H1 (cell line): ENCODE measurements around the gene C11orf58. TPM values are rescaled to one million over a fixed set of nuclear protein-coding genes. Genes with fewer than 3 reads are reported as not detected.

Experiments used
- CTCF ChIA-PET: fragments of 300-600 bp; sonication (Branson Sonifier 250); formaldehyde crosslinking; loops from one replicate; lab custom pipeline; 2021; ENCODE audit not compliant: partially characterized antibody; lab: Charles Lee
- POLR2A ChIA-PET: fragments of 300-600 bp; sonication (Branson Sonifier 250); formaldehyde crosslinking; loops from one replicate; lab custom pipeline; 2021; ENCODE audit warnings: inconsistent platforms; ENCODE audit not compliant: partially characterized antibody; lab: Charles Lee
- DNase-seq, 2 experiments: peaks; one replicate each; pipeline versions ENCODE4 v3.0.0 to v3.0.0-alpha.2; 2010 to 2022; ENCODE audit warnings: low spot score in 2 of 2, low read depth in 1 of 2, mixed read lengths in 1 of 2
- FAIRE-seq: peaks from 2 replicates; lab custom pipeline; 2011; peaks lifted over from hg19 to GRCh38; lab: Jason Lieb, UNC
- H2AFZ ChIP-seq: 2 replicates; pipeline ENCODE4 v1.8.1; 2012; ENCODE audit warnings: low read length, inconsistent platforms
- H2AK5ac ChIP-seq: 2 replicates; pipeline ENCODE4 v1.6.1; 2013; ENCODE audit warnings: low read depth, low read length
- H2BK120ac ChIP-seq: replicated peaks from 2 replicates; pipeline ENCODE3; 2013; ENCODE audit warnings: low read depth, low read length, inconsistent platforms
- H2BK12ac ChIP-seq: 2 replicates; pipeline ENCODE4 v1.6.1; 2013; ENCODE audit warnings: low read depth, low read length
- H2BK15ac ChIP-seq: 2 replicates; pipeline ENCODE4 v1.6.1; 2013; ENCODE audit warnings: low read length
- H2BK20ac ChIP-seq: 2 replicates; pipeline ENCODE4 v1.6.1; 2013; ENCODE audit warnings: low read length
- H2BK5ac ChIP-seq: 2 replicates; pipeline ENCODE4 v1.6.1; 2013; ENCODE audit warnings: low read depth, low read length
- H3K14ac ChIP-seq: 2 replicates; pipeline ENCODE4 v1.6.1; 2013; ENCODE audit warnings: inconsistent platforms; ENCODE audit not compliant: insufficient read length
- H3K18ac ChIP-seq: 2 replicates; pipeline ENCODE4 v1.6.1; 2013; ENCODE audit warnings: low read length; ENCODE audit errors: extremely low read depth
- H3K23ac ChIP-seq: 2 replicates; pipeline ENCODE4 v1.6.1; 2013; ENCODE audit warnings: inconsistent platforms; ENCODE audit not compliant: insufficient read length
- H3K23me2 ChIP-seq: 2 replicates; pipeline ENCODE4 v1.6.1; 2013; ENCODE audit warnings: low read depth, low read length
- H3K27ac ChIP-seq: 2 replicates; pipeline ENCODE4 v1.6.1; 2011; ENCODE audit warnings: low read depth, low read length, inconsistent platforms
- H3K27me3 ChIP-seq, 4 experiments: replicated peaks in 1 of 4; 1 replicate in 1 of 4; 2 replicates in 3 of 4; pipeline versions ENCODE4 v1.6.1 to v1.8.1; 2011 to 2013; ENCODE audit warnings: low read length in 3 of 4, mild to moderate bottlenecking in 3 of 4, inconsistent platforms in 2 of 4, mixed read lengths in 2 of 4, moderate library complexity in 1 of 4; ENCODE audit not compliant: control insufficient read depth in 3 of 4, insufficient read depth in 3 of 4; ENCODE audit errors: extremely low read depth in 1 of 4
- H3K36me3 ChIP-seq, 4 experiments: 2 replicates each; pipeline versions ENCODE4 v1.6.1 to v1.8.1; 2011 to 2013; ENCODE audit warnings: mild to moderate bottlenecking in 4 of 4, low read length in 3 of 4, moderate library complexity in 2 of 4, control low read depth in 1 of 4, inconsistent platforms in 1 of 4; ENCODE audit not compliant: insufficient read depth in 4 of 4, control insufficient read depth in 2 of 4
- H3K4ac ChIP-seq: replicated peaks from 2 replicates; pipeline ENCODE3; 2013; ENCODE audit warnings: low read length, low read depth, mixed read lengths, inconsistent platforms; ENCODE audit not compliant: insufficient read length
- H3K4me1 ChIP-seq, 4 experiments: replicated peaks in 1 of 4; 1 replicate in 1 of 4; 2 replicates in 3 of 4; pipeline versions ENCODE4 v1.6.1 to v1.8.1; 2011 to 2013; ENCODE audit warnings: low read length in 3 of 4, inconsistent platforms in 2 of 4, mixed read lengths in 1 of 4; ENCODE audit not compliant: insufficient read depth in 4 of 4, control insufficient read depth in 3 of 4
- H3K4me2 ChIP-seq, 2 experiments: 2 replicates each; pipeline versions ENCODE4 v1.6.1 to v1.8.1; 2011 to 2013; ENCODE audit warnings: low read depth in 2 of 2, low read length in 2 of 2, control low read depth in 1 of 2, inconsistent platforms in 1 of 2, mild to moderate bottlenecking in 1 of 2; ENCODE audit not compliant: insufficient read depth in 1 of 2
- H3K4me3 ChIP-seq, 4 experiments: fragments of 200-600, 300-600 bp in 1 of 4; sonication (generic), shearing (Covaris generic), sonication (Bioruptor Twin) in 1 of 4; 2 replicates each; pipeline versions ENCODE4 v1.5.1 to v1.8.1; 2011 to 2016; ENCODE audit warnings: low read length in 4 of 4, low read depth in 3 of 4, control low read depth in 2 of 4, inconsistent platforms in 2 of 4, mild to moderate bottlenecking in 2 of 4, mixed read lengths in 1 of 4, moderate library complexity in 1 of 4; ENCODE audit not compliant: insufficient read depth in 2 of 4; ENCODE audit errors: extremely low read depth in 1 of 4
- H3K56ac ChIP-seq: replicated peaks from 2 replicates; pipeline ENCODE3; 2013; ENCODE audit warnings: low read depth, mild to moderate bottlenecking, mixed read lengths, low read length, inconsistent platforms; ENCODE audit not compliant: insufficient read length
- H3K79me1 ChIP-seq: 2 replicates; pipeline ENCODE4 v1.6.1; 2013; ENCODE audit warnings: low read depth, low read length, control low read depth
- H3K79me2 ChIP-seq, 2 experiments: 2 replicates each; pipeline versions ENCODE4 v1.6.1 to v1.8.1; 2012 to 2013; ENCODE audit warnings: low read length in 2 of 2, mild to moderate bottlenecking in 2 of 2, inconsistent platforms in 1 of 2; ENCODE audit not compliant: insufficient read depth in 2 of 2, control insufficient read depth in 1 of 2
- H3K9ac ChIP-seq, 4 experiments: replicated peaks in 1 of 4; 1 replicate in 1 of 4; 2 replicates in 3 of 4; pipeline versions ENCODE4 v1.6.1 to v1.8.1; 2011 to 2013; ENCODE audit warnings: low read depth in 3 of 4, low read length in 3 of 4, control low read depth in 2 of 4, mild to moderate bottlenecking in 2 of 4, moderate library complexity in 2 of 4, inconsistent platforms in 1 of 4; ENCODE audit errors: extremely low read depth in 1 of 4
- H3K9me3 ChIP-seq, 2 experiments: 2 replicates each; pipeline versions ENCODE4 v1.6.1 to v1.8.1; 2012 to 2013; ENCODE audit warnings: mild to moderate bottlenecking in 2 of 2, moderate library complexity in 2 of 2, control low read depth in 1 of 2, inconsistent platforms in 1 of 2, low read depth in 1 of 2, low read length in 1 of 2, mixed read lengths in 1 of 2; ENCODE audit not compliant: insufficient read depth in 2 of 2
- H4K20me1 ChIP-seq, 2 experiments: replicated peaks in 1 of 2; 2 replicates each; pipeline versions ENCODE3 to v1.8.1; 2011 to 2013; ENCODE audit warnings: inconsistent platforms in 2 of 2, low read length in 2 of 2, mild to moderate bottlenecking in 1 of 2; ENCODE audit not compliant: insufficient read depth in 2 of 2, control insufficient read depth in 1 of 2
- H4K5ac ChIP-seq: 2 replicates; pipeline ENCODE4 v1.6.1; 2013; ENCODE audit warnings: low read length, low read depth, mixed read lengths, inconsistent platforms; ENCODE audit not compliant: insufficient read length
- H4K8ac ChIP-seq: 2 replicates; pipeline ENCODE4 v1.8.0; 2013; ENCODE audit warnings: mild to moderate bottlenecking, moderate library complexity, low read length, inconsistent platforms; ENCODE audit not compliant: insufficient read depth; ENCODE audit errors: extremely low read depth
- H4K91ac ChIP-seq: replicated peaks from 2 replicates; pipeline ENCODE3; 2013; ENCODE audit warnings: low read length, mixed read lengths, inconsistent platforms; ENCODE audit not compliant: insufficient read length
- EGR1 ChIP-seq: IDR thresholded peaks from 2 replicates; pipeline ENCODE4 v1.6.1; 2011; ENCODE audit warnings: low read depth, low read length, borderline replicate concordance
- EZH2 ChIP-seq: fragments of 200-600 bp; sonication (generic); IDR thresholded peaks from 2 replicates; pipeline ENCODE4 v1.7.1; 2012; ENCODE audit warnings: low read depth, mild to moderate bottlenecking, moderate library complexity, low read length, inconsistent platforms; ENCODE audit not compliant: severe bottlenecking
- HDAC2 ChIP-seq, 2 experiments: fragments of 300-600 bp in 1 of 2; sonication (generic) in 1 of 2; IDR thresholded peaks; 2 replicates each; pipeline ENCODE4 v1.6.1; 2011 to 2012; ENCODE audit warnings: low read depth in 2 of 2, low read length in 2 of 2, mild to moderate bottlenecking in 2 of 2, moderate library complexity in 2 of 2, borderline replicate concordance in 1 of 2, inconsistent platforms in 1 of 2
- JUN ChIP-seq: IDR thresholded peaks from 2 replicates; pipeline ENCODE4 v1.6.1; 2011; ENCODE audit warnings: low read depth, mild to moderate bottlenecking, improper control_type of control experiment, low read length
- MAFK ChIP-seq: IDR thresholded peaks from 2 replicates; pipeline ENCODE4 v1.6.1; 2012; ENCODE audit warnings: low read depth, mild to moderate bottlenecking, improper control_type of control experiment, low read length
- SAP30 ChIP-seq: fragments of 300-600 bp; sonication (generic); IDR thresholded peaks from 2 replicates; pipeline ENCODE4 v1.7.1; 2012; ENCODE audit warnings: low read length, moderate library complexity, mild to moderate bottlenecking, inconsistent platforms; ENCODE audit not compliant: insufficient read depth, insufficient replicate concordance
- SP1 ChIP-seq: IDR thresholded peaks from 2 replicates; pipeline ENCODE4 v1.6.1; 2011; ENCODE audit warnings: low read depth, low read length
- YY1 ChIP-seq: IDR thresholded peaks from 2 replicates; pipeline ENCODE4 v1.6.1; 2011; ENCODE audit warnings: low read depth, mild to moderate bottlenecking, low read length
- WGBS, 2 experiments: shearing (Covaris generic) in 1 of 2; methylation state at CpG; one replicate each; pipeline versions ENCODE4 v1.1.6 to v1.1.7; 2013 to 2015; ENCODE audit warnings: low lambda C conversion rate in 2 of 2, mixed read lengths in 2 of 2, inconsistent platforms in 1 of 2, low coverage in 1 of 2, missing lambda C conversion rate in 1 of 2; ENCODE audit not compliant: insufficient replicate concordance in 2 of 2, insufficient coverage in 1 of 2, insufficient read length in 1 of 2; ENCODE audit errors: extremely low coverage in 1 of 2, missing lambda C conversion rate in 1 of 2; 5-methylcytosine and 5-hydroxymethylcytosine counted together
- polyA plus RNA-seq, 7 experiments: library from polyadenylated mRNA; depleted of rRNA in 3 of 7; stranded (reverse) in 5 of 7; unstranded in 2 of 7; fragments of >200 nt in 5 of 7; fragments of 200-250 nt in 2 of 7; gene quantifications; 1 replicate in 5 of 7; 2 replicates in 1 of 7; 4 replicates in 1 of 7; pipeline versions ENCODE4 v1.2.1 to v1.2.3, GENCODE V29; 2011 to 2013; ENCODE audit warnings: missing spikeins in 2 of 7, mixed read lengths in 2 of 7
- total RNA-seq: library from RNA; stranded (reverse); fragmentation: NEBNext Ultra II Directional; extraction: Animal tissue kit (Norgen Biotek cat#: 25700); gene quantifications from 2 replicates; pipeline ENCODE4 v1.2.1, GENCODE V29; 2021
- TF ChIP-seq, protein P1 (sequence below), 3 experiments: IDR thresholded peaks; 1 replicate in 2 of 3; 2 replicates in 1 of 3; pipeline versions ENCODE4 v1.5.1 to v1.6.1; 2011; ENCODE audit warnings: low read length in 3 of 3, mild to moderate bottlenecking in 3 of 3, inconsistent platforms in 2 of 3, low read depth in 1 of 3, moderate library complexity in 1 of 3; ENCODE audit not compliant: insufficient read depth in 1 of 3; ENCODE audit errors: control extremely low read depth in 1 of 3

Gene C11orf58
- total and polyA plus RNA-seq, 2 of the 8 experiments (the other 6 are each of a cell fraction or from before 2014, with no cell fraction given), result 70.7 to 181 TPM

- H3K4ac ChIP-seq, result no peak overlapping the region
- no peak overlapping the region for H3K9ac ChIP-seq
- H4K20me1 ChIP-seq, result no peaks in the 10 kb centered on the region
- H3K56ac ChIP-seq, result no peak overlapping the region
- ChIA-PET POLR2A (no interaction called here), CTCF (interaction anchor here (1.3 kb wide), 1 partner anchor 91 kb away, joined by 4 read pairs; no protein-coding TSS in a partner anchor)
- no peak overlapping the region for H3K27ac ChIP-seq
- DNase-seq (no peak), FAIRE-seq (no peak)
- no peaks in the 10 kb centered on the region for H3K4me1 ChIP-seq
- no peak overlapping the region for H3K14ac ChIP-seq
- no peak overlapping the region for H2BK20ac ChIP-seq
- H3K4me2 ChIP-seq, result no peak overlapping the region
- H2BK5ac ChIP-seq, result no peak overlapping the region
- H3K9me3 ChIP-seq, result no peaks in the 10 kb centered on the region
- no peak overlapping the region for H3K18ac ChIP-seq
- H3K79me2 ChIP-seq, result no peaks in the 10 kb centered on the region
- no peak overlapping the region for H4K8ac ChIP-seq
- H3K23ac ChIP-seq, result no peak overlapping the region
- no peak overlapping the region for H2AFZ ChIP-seq
- H2BK120ac ChIP-seq, result no peak overlapping the region
- no peak overlapping the region for H4K5ac ChIP-seq
- H2AK5ac ChIP-seq, result no peak overlapping the region
- H2BK12ac ChIP-seq, result no peak overlapping the region
- H3K36me3 ChIP-seq, result no peaks in the 10 kb centered on the region
- 73% methylated on average over 3 of the region's 3 CpGs; no CpG with 5 or more reads in 1 of the 2 experiments for WGBS, 2 experiments
- no peak overlapping the region for H4K91ac ChIP-seq
- H3K27me3 ChIP-seq, result no peaks in the 10 kb centered on the region
- no peak overlapping the region for H3K4me3 ChIP-seq
- no peaks in the 10 kb centered on the region for H3K79me1 ChIP-seq
- H3K23me2 ChIP-seq, result no peaks in the 10 kb centered on the region
- no peak overlapping the region for H2BK15ac ChIP-seq
- no peak for TF ChIP-seq SAP30
- TF ChIP-seq SP1, result no peak
- TF ChIP-seq JUN, result no peak
- no peak for TF ChIP-seq EZH2
- TF ChIP-seq, protein P1, sequence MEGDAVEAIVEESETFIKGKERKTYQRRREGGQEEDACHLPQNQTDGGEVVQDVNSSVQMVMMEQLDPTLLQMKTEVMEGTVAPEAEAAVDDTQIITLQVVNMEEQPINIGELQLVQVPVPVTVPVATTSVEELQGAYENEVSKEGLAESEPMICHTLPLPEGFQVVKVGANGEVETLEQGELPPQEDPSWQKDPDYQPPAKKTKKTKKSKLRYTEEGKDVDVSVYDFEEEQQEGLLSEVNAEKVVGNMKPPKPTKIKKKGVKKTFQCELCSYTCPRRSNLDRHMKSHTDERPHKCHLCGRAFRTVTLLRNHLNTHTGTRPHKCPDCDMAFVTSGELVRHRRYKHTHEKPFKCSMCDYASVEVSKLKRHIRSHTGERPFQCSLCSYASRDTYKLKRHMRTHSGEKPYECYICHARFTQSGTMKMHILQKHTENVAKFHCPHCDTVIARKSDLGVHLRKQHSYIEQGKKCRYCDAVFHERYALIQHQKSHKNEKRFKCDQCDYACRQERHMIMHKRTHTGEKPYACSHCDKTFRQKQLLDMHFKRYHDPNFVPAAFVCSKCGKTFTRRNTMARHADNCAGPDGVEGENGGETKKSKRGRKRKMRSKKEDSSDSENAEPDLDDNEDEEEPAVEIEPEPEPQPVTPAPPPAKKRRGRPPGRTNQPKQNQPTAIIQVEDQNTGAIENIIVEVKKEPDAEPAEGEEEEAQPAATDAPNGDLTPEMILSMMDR (IDR thresholded peaks at IDR 0.05; ENCODE audit: control extremely low read depth in 1 of 3, insufficient read depth in 1 of 3, low read depth in 1 of 3, low read length in 3 of 3), result no peak
- no peak for TF ChIP-seq EGR1
- TF ChIP-seq HDAC2 (IDR thresholded peaks at IDR 0.05; ENCODE audit: borderline replicate concordance in 1 of 2, low read depth in 2 of 2, low read length in 2 of 2), result no peak
- TF ChIP-seq MAFK, result no peak
- TF ChIP-seq YY1, result no peak
These were observed 15.7 kb upstream of the C11orf58 start for GRCh38 chr11:16722581-16723344.
